Liver (tissue), 3 donors: ENCODE measurements around the gene NOP16.

Experiments
- JUND ChIP-seq, 2 donors: IDR thresholded peaks; 2 replicates each; pipeline ENCODE4 v1.6.1; 2016; ENCODE audit warnings: antibody characterized with exemption in 2 of 2
- NR2F2 ChIP-seq: IDR thresholded peaks from 2 replicates; pipeline ENCODE4 v1.6.1; 2016; ENCODE audit warnings: antibody characterized with exemption
- REST ChIP-seq: IDR thresholded peaks from 2 replicates; pipeline ENCODE4 v1.6.1; 2016; ENCODE audit warnings: antibody characterized with exemption, mild to moderate bottlenecking
- TF ChIP-seq, protein P1 (sequence below): fragments of 150-350 bp; IDR thresholded peaks from 2 replicates; pipeline ENCODE4 v1.5.1; 2017; ENCODE audit warnings: improper control_type of control experiment, low read depth, low read length; ENCODE audit not compliant: missing input control
- donor health status: healthy.
- donor health status: healthy.

DNA sequence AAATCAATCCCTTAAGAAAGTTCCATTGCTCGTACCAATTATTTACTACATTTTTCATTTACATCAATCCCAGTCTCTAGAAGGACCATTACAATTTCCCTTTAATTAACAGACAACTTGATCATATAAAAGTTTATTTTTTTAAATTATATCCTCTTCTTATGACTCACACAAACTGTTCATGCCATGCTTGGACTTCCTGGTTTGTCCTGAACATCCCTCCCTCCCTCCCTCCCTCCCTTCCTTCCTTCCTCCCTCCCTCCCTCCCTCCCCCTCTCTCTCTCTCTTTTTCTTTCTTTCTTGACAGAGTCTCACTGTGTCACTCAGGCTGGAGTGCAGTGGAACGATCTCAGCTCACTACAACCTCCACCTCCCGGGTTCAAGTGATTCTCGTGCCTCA lies 39.6 kb upstream of the NOP16 start:
- TF ChIP-seq, protein P1, sequence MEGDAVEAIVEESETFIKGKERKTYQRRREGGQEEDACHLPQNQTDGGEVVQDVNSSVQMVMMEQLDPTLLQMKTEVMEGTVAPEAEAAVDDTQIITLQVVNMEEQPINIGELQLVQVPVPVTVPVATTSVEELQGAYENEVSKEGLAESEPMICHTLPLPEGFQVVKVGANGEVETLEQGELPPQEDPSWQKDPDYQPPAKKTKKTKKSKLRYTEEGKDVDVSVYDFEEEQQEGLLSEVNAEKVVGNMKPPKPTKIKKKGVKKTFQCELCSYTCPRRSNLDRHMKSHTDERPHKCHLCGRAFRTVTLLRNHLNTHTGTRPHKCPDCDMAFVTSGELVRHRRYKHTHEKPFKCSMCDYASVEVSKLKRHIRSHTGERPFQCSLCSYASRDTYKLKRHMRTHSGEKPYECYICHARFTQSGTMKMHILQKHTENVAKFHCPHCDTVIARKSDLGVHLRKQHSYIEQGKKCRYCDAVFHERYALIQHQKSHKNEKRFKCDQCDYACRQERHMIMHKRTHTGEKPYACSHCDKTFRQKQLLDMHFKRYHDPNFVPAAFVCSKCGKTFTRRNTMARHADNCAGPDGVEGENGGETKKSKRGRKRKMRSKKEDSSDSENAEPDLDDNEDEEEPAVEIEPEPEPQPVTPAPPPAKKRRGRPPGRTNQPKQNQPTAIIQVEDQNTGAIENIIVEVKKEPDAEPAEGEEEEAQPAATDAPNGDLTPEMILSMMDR, result no peak
- TF ChIP-seq REST (no peak), NR2F2 (no peak), JUND (IDR thresholded peaks at IDR 0.05) (no peak)
